ENCODE results near the gene CNN2.
A peak's percentile ranks its signal among the peaks of the same experiment; 100 is the strongest.

DNA sequence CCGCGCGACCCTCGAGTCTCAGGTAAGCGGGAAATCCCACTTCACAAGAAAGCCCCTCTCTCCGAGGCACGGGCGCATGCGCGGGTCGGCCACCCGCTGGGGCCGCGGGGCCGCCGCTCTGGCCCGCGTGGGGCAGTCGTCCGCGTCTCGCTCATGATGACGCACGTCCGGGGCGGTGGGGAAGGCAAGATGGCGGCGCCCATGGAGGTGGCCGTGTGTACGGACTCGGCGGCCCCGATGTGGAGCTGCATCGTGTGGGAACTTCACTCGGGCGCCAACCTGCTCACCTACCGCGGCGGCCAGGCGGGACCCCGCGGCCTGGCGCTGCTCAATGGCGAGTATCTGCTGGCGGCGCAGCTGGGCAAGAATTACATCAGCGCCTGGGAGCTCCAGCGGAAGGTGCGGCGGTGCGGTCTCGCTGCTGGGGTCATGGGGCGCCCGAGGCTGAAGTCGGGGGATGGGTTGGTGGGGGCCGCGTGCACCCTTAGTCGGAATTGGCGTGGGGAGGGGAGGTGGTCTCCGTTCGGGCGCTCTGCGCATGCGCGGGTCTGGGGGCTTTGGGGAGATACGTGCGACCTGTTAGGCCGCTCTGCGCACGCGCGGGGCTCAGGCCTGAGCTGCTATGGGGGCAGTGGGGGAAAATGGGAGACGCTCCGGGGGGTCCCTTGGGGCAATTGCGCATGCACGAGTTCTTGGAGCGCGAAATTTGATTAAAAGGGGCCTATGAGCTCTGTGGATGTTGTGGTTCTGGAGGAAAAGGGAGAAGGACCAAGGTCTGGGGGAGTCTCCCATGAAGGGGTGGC is 42.0 kb upstream of the CNN2 start, which contains the start of gene WDR18:
- peak; percentile 61 to 76 for TF ChIP-seq POLR2A (IDR thresholded peaks at IDR 0.05)
- TF ChIP-seq, protein P1, sequence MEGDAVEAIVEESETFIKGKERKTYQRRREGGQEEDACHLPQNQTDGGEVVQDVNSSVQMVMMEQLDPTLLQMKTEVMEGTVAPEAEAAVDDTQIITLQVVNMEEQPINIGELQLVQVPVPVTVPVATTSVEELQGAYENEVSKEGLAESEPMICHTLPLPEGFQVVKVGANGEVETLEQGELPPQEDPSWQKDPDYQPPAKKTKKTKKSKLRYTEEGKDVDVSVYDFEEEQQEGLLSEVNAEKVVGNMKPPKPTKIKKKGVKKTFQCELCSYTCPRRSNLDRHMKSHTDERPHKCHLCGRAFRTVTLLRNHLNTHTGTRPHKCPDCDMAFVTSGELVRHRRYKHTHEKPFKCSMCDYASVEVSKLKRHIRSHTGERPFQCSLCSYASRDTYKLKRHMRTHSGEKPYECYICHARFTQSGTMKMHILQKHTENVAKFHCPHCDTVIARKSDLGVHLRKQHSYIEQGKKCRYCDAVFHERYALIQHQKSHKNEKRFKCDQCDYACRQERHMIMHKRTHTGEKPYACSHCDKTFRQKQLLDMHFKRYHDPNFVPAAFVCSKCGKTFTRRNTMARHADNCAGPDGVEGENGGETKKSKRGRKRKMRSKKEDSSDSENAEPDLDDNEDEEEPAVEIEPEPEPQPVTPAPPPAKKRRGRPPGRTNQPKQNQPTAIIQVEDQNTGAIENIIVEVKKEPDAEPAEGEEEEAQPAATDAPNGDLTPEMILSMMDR (IDR thresholded peaks at IDR 0.05), result peak in 4 of 6 experiments; percentile 21 to 41 (median 27)
